Measurements from ENCODE around the gene LGALS7B.

DNA sequence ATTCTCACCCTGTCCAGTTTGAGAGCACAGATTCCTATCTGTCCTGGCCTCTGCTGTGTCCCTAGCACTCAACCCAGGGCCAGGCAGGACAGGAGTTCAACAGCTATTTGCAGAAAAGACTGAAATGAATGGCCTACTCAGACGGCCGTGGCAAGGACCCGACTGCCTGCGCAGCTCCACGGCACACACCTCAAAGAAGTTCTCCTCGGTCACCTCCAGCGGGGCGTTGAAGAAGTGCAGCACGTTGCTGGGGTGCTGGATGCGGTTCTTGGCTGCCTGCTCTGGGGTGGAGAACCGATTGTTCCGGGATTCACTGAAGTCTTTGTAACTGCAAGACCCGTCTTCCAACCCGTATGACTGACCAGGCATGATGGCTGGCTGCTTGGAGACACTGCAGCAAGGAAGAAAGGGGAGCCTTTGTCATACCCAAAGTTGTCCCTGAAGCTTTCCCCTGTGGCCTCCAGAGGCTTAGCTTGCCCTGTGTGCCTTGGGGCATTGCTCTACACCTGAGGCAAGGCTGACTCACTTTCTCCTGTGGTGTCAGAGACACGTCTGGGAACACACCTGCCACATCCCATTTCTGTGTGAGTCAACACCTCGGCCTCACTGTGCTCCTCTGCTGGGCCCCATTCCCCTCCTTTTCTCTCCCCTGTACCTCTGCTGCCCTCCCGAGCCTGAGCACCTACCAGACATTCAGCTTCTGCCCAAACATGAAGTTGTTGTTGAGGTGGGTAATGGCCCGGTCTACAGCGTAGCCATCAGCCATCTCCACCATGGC, 49.4 kb downstream of the LGALS7B start:
- TF ChIP-seq, protein P1, sequence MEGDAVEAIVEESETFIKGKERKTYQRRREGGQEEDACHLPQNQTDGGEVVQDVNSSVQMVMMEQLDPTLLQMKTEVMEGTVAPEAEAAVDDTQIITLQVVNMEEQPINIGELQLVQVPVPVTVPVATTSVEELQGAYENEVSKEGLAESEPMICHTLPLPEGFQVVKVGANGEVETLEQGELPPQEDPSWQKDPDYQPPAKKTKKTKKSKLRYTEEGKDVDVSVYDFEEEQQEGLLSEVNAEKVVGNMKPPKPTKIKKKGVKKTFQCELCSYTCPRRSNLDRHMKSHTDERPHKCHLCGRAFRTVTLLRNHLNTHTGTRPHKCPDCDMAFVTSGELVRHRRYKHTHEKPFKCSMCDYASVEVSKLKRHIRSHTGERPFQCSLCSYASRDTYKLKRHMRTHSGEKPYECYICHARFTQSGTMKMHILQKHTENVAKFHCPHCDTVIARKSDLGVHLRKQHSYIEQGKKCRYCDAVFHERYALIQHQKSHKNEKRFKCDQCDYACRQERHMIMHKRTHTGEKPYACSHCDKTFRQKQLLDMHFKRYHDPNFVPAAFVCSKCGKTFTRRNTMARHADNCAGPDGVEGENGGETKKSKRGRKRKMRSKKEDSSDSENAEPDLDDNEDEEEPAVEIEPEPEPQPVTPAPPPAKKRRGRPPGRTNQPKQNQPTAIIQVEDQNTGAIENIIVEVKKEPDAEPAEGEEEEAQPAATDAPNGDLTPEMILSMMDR (IDR thresholded peaks at IDR 0.05), result no peak
- TF ChIP-seq POLR2AphosphoS5 (IDR thresholded peaks at IDR 0.05; ENCODE audit: low read depth, low read length), result no peak

Data from Panc1 (cell line).